ENCODE measurements around the gene PAIP2B. TPM values are rescaled to one million over a fixed set of nuclear protein-coding genes. Genes with fewer than 3 reads are reported as not detected.

PAIP2B gene
- total RNA-seq, 1 experiment from 2014 or later = 4.0 TPM

DNA sequence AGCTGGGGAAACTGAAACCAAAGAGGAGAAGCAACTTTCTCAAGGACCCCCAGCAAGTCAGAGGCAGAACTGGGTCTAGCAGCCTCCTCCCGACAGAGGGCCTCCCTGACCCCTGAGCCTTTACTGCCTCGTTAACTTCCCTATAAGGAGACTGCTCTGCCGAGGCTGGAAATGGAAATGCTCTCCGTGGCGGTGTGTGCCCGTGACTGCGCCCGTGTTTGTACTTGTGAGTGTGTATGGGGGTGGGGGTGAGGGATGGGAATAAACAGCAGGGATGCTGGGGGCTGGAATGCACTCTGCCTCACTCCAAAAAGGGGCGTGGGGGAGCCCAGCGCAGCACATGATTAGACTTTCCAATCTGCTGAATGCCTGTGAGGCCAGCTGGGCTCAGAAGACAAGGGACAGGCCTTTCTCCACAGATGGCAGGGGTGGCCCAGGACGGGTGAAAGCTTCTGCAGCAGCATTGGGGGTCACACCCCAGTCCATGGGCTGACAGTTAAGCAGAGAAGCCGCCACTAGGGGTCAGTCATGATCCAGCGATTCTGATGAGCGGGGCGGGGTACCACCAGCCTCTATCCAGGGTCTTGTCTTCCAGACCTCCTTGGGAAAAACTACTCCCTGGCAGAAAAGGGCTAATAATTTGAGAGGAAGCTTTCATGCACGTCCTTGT, 69.6 kb downstream of the PAIP2B start:
- DNase-seq (peak; percentile 67), ATAC-seq (peak; percentile 74)
- peaks cover 12% of the 10 kb centered on the region for H3K4me1 ChIP-seq (ENCODE audit: insufficient read depth, low read length)
- intact Hi-C loops (cut with micrococcal nuclease) = loop anchor here (1.0 to 2.0 kb wide), 2 partner anchors 34 to 68 kb away; no protein-coding TSS in a partner anchor
- peak overlapping the region; percentile 83 for H3K4me2 ChIP-seq (ENCODE audit: low read length)
- peak overlapping the region; percentile 71; the same call in 1 of the 2 replicates for H2AFZ ChIP-seq (ENCODE audit: low read length)
- H3K36me3 ChIP-seq (ENCODE audit: low read depth, low read length) = no peaks in the 10 kb centered on the region
- H3K9me3 ChIP-seq (ENCODE audit: low read length) = no peaks in the 10 kb centered on the region
- no peaks in the 10 kb centered on the region for H3K9me2 ChIP-seq (replicated peaks; ENCODE audit: low read length)
- H3K79me2 ChIP-seq (ENCODE audit: low read length) = no peaks in the 10 kb centered on the region
- peak overlapping the region; percentile 50; the same call in 1 of the 2 replicates for H3K4me3 ChIP-seq (ENCODE audit: low read length)
- no peaks in the 10 kb centered on the region for H3K27me3 ChIP-seq (ENCODE audit: low read length)
- no TSS peak for BruUV-seq (replicated peaks)
- ChIA-PET POLR2A (ENCODE audit: unreplicated experiment) (no interaction called here), CTCF (no interaction called here)
- no peak for TF ChIP-seq EZH2phosphoT487 (IDR thresholded peaks at IDR 0.05; ENCODE audit: borderline replicate concordance, low read length)
- TF ChIP-seq, protein P1, sequence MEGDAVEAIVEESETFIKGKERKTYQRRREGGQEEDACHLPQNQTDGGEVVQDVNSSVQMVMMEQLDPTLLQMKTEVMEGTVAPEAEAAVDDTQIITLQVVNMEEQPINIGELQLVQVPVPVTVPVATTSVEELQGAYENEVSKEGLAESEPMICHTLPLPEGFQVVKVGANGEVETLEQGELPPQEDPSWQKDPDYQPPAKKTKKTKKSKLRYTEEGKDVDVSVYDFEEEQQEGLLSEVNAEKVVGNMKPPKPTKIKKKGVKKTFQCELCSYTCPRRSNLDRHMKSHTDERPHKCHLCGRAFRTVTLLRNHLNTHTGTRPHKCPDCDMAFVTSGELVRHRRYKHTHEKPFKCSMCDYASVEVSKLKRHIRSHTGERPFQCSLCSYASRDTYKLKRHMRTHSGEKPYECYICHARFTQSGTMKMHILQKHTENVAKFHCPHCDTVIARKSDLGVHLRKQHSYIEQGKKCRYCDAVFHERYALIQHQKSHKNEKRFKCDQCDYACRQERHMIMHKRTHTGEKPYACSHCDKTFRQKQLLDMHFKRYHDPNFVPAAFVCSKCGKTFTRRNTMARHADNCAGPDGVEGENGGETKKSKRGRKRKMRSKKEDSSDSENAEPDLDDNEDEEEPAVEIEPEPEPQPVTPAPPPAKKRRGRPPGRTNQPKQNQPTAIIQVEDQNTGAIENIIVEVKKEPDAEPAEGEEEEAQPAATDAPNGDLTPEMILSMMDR (conservative IDR thresholded peaks at IDR 0.05; ENCODE audit: low read depth, low read length) = peak; percentile 81
- H3K9ac ChIP-seq (ENCODE audit: low read length) = no peak overlapping the region
- H4K20me1 ChIP-seq (ENCODE audit: low read length) = no peaks in the 10 kb centered on the region
- H3K27ac ChIP-seq (ENCODE audit: low read length) = no peak overlapping the region
- H3F3A ChIP-seq (ENCODE audit: low read length, unreplicated experiment) = no peaks in the 10 kb centered on the region

DNA sequence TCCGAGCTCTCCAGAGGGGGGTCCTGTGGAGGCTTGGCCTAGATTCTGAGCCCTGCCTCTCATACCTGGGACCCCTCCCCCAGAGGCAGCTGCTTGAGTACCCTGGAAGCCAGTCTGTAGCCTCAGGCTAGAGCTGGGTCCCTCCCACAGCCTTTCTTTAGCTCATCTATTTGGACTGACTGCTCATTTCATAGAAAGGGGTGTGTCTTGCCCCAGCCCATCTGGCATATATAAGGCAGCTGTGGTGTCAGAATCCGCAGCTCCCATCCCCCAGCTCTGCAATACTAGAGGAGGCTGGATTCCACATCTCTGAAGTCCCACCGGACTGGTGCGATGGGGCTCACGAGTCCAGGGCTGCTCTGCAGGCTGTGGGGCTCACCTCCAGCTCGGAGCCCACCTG, 70.3 kb downstream of the PAIP2B start:
- peak; percentile 52 for ATAC-seq
- H3K9me2 ChIP-seq (replicated peaks; ENCODE audit: low read length) = no peaks in the 10 kb centered on the region
- H3K4me3 ChIP-seq (ENCODE audit: low read length) = peak overlapping the region; percentile 50; the same call in 1 of the 2 replicates
- POLR2A ChIA-PET (ENCODE audit: unreplicated experiment) = no interaction called here
- H3F3A ChIP-seq (ENCODE audit: low read length, unreplicated experiment) = no peaks in the 10 kb centered on the region
- BruUV-seq (replicated peaks) = no TSS peak
- H3K79me2 ChIP-seq (ENCODE audit: low read length) = no peaks in the 10 kb centered on the region
- H2AFZ ChIP-seq (ENCODE audit: low read length) = peak overlapping the region; percentile 71; the same call in 1 of the 2 replicates
- peaks cover 12% of the 10 kb centered on the region for H3K4me1 ChIP-seq (ENCODE audit: insufficient read depth, low read length)
- H3K27me3 ChIP-seq (ENCODE audit: low read length) = no peaks in the 10 kb centered on the region
- no peak overlapping the region for H3K9ac ChIP-seq (ENCODE audit: low read length)
- H3K4me2 ChIP-seq (ENCODE audit: low read length) = peak overlapping the region; percentile 83
- H3K27ac ChIP-seq (ENCODE audit: low read length) = no peak overlapping the region
- TF ChIP-seq EZH2 (IDR thresholded peaks at IDR 0.05; ENCODE audit: low read length, unreplicated experiment) (no peak), EZH2phosphoT487 (IDR thresholded peaks at IDR 0.05; ENCODE audit: borderline replicate concordance, low read length) (no peak)
- H3K36me3 ChIP-seq (ENCODE audit: low read depth, low read length) = no peaks in the 10 kb centered on the region
- DNase-seq = peak; percentile 41
- intact Hi-C loops (cut with micrococcal nuclease) = loop anchor here (2.0 kb wide), 1 partner anchor 34 kb away; no protein-coding TSS in a partner anchor
- CTCF ChIA-PET = no interaction called here
- H3K9me3 ChIP-seq (ENCODE audit: low read length) = no peaks in the 10 kb centered on the region
- H4K20me1 ChIP-seq (ENCODE audit: low read length) = no peaks in the 10 kb centered on the region

DNA sequence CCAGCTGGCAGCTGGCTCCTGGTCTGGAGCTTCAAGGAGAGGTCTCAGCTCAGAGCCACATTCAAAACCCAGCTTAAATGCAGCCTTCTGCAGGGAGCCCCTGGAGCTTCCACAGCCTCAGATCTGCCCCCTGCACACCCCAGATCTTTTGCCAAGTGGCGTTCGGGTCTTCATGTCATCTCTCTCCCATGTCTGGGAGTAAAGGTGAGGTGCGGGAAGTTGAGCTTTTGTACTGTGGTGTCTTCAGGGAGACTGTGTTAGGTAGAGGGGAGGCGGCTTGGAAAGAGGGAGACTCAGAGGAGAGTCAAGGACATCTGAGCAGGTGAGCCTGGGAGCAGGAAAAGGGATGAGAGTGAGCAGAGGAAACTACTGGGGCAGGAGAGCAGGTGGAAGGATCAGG, 71.1 kb downstream of the PAIP2B start:
- ATAC-seq = no peak

More for the DNA sequence above, 71.1 kb downstream of the PAIP2B start:
- no peaks in the 10 kb centered on the region for H3F3A ChIP-seq (ENCODE audit: low read length, unreplicated experiment)
- DNase-seq = no peak
- H3K9ac ChIP-seq (ENCODE audit: low read length) = no peak overlapping the region
- TF ChIP-seq, protein P1 (conservative IDR thresholded peaks at IDR 0.05; ENCODE audit: low read depth, low read length) = no peak
- no peak for TF ChIP-seq EZH2 (IDR thresholded peaks at IDR 0.05; ENCODE audit: low read length, unreplicated experiment)
- TF ChIP-seq EZH2phosphoT487 (IDR thresholded peaks at IDR 0.05; ENCODE audit: borderline replicate concordance, low read length) = no peak
- H3K79me2 ChIP-seq (ENCODE audit: low read length) = no peaks in the 10 kb centered on the region
- no peaks in the 10 kb centered on the region for H3K9me2 ChIP-seq (replicated peaks; ENCODE audit: low read length)
- no peaks in the 10 kb centered on the region for H3K27me3 ChIP-seq (ENCODE audit: low read length)
- no peak overlapping the region for H3K27ac ChIP-seq (ENCODE audit: low read length)
- no peak overlapping the region for H2AFZ ChIP-seq (ENCODE audit: low read length)
- no peak overlapping the region for H3K4me3 ChIP-seq (ENCODE audit: low read length)
- ChIA-PET CTCF (no interaction called here), POLR2A (ENCODE audit: unreplicated experiment) (no interaction called here)
- no peaks in the 10 kb centered on the region for H4K20me1 ChIP-seq (ENCODE audit: low read length)
- H3K4me2 ChIP-seq (ENCODE audit: low read length) = no peak overlapping the region
- intact Hi-C loops (cut with micrococcal nuclease) = loop anchor here (2.0 kb wide), 1 partner anchor 35 kb away; no protein-coding TSS in a partner anchor
- peaks cover 12% of the 10 kb centered on the region for H3K4me1 ChIP-seq (ENCODE audit: insufficient read depth, low read length)
- BruUV-seq (replicated peaks) = no TSS peak
- no peaks in the 10 kb centered on the region for H3K9me3 ChIP-seq (ENCODE audit: low read length)
- no peaks in the 10 kb centered on the region for H3K36me3 ChIP-seq (ENCODE audit: low read depth, low read length)

Measured in PC-3 (cell line).